COLO668 (cell line): ENCODE data around the gene KRIT1.
A peak's percentile ranks its signal among the peaks of the same experiment; 100 is the strongest.
"Not testable (repeated sequence)": the region's sequence is repeated elsewhere in the genome, so short reads cannot be mapped to it uniquely, and the experiment has no call there.

ENCODE experiments used
- DNase-seq: peaks from one replicate; lab custom pipeline; 2025; ENCODE audit not compliant: unreplicated experiment; lab: John Stamatoyannopoulos, UW

The KRIT1 gene

GRCh38 chr7:92250603-92251002 lies 4.9 kb upstream of the KRIT1 start:
- no peak for DNase-seq

DNA sequence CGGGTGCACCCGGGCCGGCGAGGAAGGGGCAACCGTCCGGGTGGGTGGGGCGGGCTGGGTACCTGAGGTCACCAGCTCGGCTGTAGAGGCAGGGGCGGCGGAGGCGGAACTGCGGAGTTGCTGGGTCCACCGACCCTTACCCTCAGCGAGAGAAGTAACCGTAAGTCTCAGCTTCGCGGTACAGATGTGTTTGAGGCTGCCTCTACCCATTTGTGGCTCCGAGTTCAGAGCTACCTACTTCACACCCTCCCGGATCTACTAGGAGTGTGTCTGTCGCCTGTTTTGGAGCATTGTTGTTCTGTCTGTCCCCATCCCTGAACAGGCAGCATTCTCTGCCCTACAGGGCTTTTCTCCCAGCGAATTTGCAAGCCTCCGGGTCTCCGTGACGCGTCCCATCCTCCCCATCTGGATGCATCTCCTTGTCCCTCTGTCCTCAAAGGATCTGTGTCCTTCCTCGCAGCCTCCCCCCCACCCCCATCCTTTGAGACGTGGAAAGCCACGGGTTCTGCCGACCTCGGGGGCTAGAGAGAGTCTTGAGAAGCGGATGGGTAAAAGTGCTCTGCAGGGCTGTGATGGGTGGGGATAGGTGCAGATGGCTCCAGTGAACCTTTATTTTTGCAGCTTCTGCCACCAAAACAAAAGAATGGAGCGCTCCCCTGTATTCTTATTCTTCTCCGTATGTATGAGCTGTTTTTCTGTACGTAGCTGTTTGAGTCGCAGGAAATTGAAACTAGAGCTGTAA lies 817 bp upstream of the KRIT1 start:
- peak; percentile 50 for DNase-seq

DNA sequence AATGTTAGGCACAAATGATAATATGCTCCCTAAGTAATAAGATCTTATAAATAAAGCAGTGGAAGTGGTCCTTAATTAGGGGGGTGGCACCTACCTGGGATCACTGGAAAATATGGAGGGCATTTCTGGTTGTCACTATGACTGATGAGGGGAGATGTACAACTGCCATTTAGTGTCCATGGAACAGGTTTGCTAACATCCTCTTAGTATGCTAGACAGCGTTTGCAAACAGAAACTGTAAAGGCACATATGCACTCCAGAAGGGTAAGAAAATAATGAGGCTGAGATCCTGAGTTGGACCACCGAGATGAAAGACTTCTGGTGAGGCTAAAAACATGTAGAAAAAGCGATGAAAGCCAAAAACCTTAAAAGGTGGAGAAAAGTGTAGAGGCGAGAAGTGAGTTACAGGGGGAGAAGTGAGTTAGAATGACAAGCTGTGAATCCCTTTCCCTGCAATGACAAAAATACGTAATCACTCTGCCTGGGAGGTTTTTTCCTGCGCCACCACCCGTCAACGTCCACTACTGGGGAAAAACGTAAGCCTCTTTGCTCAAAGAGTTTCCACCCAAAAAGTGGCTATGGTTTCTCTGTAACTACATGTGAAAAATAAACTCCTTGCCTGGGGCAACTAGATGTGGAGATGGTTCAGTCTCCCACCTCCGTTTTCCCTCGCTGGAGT lies 767 bp downstream of the KRIT1 start:
- DNase-seq = no peak

DNA sequence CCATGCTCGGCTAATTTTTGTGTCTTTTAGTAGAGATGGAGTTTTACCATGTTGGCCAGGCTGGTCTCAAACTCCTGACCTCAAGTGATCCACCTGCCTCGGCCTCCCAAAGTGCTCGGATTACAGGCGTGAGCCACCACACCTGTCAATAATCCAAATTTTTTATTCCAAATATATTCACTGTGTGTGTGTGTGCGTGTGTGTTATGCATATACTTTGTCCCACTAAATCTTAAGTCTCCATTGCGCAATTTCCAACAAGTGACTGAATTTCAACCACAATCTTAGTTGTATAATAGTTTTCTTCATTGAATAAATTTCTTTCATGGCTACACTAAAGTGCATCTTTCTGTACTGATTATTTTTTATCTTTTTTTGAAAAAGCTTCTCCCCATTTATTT lies 2.7 kb downstream of the KRIT1 start:
- DNase-seq = no peak

- no peak for DNase-seq
Measured at GRCh38 chr7:92230547-92230946, 15.2 kb downstream of the KRIT1 start.

DNA sequence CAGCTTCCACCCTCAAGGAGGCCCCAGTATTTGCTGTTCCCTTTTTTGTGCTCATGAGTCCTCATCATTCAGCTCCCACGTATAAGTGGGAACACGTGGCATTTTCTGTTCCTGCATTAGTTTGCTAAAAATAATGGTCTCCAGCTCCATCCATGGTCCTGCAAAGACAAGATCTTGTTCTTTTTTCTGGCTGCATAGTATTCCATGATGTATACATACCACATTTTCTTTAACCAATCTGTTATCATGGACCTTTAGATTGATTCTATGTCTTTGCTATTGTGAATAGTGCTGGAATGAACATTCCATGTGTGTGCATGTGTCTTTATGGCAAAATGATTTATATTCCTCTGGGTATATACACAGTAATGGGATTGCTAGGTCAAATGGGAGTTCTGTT lies 17.0 kb downstream of the KRIT1 start:
- DNase-seq = no peak

DNA sequence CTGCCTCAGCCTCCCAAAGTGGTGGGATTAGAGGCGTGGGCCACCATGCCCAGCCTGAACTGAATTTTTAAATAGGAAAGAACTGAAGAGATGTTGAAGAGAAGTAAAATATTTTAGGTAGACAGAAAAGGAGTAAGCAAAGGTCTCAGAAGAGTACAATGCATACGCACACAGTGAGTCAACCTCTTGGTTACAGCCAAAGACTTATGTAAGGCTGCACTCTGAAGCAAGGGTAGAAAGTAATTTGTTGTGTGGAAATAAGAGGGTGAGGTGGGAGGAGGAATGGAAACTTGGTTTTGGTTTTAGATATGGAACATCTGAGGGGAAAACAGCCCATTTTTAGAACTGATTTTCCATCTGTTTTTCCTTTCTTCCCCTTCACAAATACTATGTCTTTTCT lies 17.6 kb downstream of the KRIT1 start:
- DNase-seq = no peak

DNA sequence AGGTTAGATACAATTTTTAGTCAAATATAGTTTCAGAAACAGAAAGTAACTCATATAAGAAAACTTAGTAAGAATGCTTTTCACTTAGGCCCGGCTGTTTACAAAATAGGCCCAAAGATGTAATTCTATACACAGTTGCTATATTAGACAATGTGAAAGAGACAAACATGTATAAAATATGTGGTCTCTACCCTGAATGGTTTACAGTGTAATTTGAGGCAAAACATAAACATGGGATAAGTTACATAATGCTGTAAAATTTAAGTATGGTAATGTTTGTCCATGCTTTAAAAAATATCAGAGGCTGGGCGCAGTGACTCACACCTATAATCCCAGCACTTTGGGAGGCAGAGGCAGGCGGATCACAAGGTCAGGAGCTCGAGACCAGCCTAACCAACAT lies 18.7 kb downstream of the KRIT1 start:
- DNase-seq = no peak

DNA sequence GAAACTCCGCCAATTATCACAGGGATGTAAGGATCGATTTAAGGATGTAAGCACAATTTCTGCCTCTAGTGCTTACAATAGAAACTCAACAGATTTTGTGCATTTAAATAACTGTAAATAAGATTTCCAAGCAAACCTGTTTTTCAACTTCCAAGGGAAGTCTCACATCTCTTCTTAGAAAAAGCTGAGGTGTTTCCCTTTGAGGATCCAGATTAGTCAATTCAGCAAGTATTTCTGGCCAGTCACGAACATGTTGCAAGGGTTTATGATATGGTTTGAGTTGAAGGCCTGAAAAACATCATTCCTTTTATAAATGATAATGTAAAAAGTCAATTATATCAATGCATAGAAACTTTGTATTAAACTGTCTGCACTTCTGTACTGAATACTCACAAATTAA lies 23.9 kb downstream of the KRIT1 start:
- DNase-seq = no peak

- no peak for DNase-seq
Measured at GRCh38 chr7:92206672-92207071, 39.0 kb downstream of the KRIT1 start.

DNA sequence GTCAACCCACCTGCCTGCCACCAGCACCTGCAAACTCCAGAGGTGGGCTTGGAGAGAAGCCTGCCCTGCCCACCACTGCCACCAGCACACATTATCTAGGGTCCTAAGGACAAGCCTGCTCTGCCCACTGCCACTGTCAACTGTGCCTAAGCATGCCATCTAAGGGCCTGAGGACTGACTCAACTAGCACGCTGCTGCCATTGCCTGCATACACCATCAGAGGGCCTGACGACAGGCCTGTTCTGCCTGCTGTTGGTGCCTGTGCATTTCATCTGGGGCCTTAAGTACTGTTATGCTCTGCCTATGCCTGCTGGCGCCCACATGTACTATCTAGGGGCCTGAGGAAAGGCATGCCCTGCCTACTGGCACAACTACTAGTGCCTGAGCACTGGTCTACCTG lies 39.7 kb downstream of the KRIT1 start:
- DNase-seq = no peak

GRCh38 chr7:92200791-92201190 lies 44.9 kb downstream of the KRIT1 start:
- DNase-seq = no peak

DNA sequence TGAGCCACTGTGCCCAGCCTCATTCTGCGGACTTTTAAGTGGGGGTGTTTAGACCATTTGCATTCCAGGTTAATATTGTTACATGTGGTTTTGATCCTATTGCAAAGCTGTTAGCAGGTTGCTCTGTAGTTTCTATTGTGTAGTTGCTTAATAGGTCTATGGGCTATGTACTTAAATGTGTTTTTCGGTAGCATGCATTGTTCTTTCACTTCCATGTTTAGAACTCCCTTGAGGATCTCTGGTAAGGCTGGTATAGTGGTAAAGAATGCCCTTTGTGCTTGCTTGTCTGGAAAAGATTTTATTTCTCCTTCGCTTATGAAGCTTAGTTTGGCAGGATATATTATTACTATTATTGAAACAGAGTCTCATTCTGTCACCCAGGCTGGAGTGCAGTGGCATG lies 53.4 kb downstream of the KRIT1 start:
- DNase-seq = no peak

DNA sequence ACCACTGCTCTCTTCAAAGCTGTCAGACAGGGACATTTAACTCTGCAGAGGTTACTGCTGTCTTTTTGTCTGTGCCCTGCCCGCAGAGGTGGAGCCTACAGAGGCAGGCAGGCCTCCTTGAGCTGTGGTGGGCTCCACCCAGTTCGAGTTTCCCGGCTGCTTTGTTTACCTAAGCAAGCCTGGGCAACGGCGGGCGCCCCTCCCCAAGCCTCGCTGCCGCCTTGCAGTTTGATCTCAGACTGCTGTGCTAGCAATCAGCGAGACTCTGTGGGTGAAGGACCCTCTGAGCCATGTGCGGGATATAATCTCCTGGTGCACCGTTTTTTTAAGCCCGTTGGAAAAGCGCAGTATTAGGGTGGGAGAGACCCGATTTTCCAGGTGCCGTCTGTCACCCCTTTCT lies 56.5 kb downstream of the KRIT1 start:
- not testable (repeated sequence) for DNase-seq

DNA sequence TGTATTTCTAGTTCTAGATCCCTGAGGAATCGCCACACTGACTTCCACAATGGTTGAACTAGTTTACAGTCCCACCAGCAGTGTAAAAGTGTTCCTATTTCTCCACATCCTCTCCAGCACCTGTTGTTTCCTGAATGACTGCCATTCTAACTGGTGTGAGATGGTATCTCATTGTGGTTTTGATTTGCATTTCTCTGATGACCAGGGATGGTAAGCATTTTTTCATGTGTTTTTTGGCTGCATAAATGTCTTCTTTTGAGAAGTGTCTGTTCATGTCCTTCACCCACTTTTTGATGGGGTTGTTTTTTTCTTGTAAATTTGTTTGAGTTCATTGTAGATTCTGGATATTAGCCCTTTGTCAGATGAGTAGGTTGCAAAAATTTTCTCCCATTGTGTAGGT lies 61.4 kb downstream of the KRIT1 start:
- not testable (repeated sequence) for DNase-seq

GRCh38 chr7:92178928-92179924 lies 66.5 kb downstream of the KRIT1 start, which contains the start of gene LRRD1:
Gene LRRD1 (minus strand): TSS chr7:92179142. CDS start chr7:92165202, 13,940 bp downstream.
- peak; percentile 88 for DNase-seq

DNA sequence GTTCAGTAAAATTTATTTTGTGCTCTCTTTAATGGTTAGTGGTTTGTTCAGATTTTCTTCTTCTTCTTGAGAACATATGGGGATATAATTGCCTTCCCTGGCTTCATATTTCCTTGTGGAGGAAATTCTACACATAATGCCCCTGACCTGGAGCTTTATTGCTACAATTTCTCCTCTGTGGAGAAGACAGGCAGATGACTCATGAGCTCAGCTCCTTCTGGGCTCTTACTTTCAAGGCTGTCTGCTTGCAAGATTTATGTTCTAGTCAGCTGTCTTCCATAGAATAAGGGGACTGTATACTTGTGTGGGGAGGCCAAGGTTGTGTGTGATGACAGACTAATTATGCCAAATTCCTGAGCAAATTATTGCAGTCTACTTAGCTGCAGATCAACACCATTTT lies 68.4 kb downstream of the KRIT1 start:
- no peak for DNase-seq

- DNase-seq = not testable (repeated sequence)
Measured at GRCh38 chr7:92169529-92169928, 76.2 kb downstream of the KRIT1 start.

- DNase-seq = no peak
Measured at GRCh38 chr7:92161271-92161670, 84.4 kb downstream of the KRIT1 start.

DNA sequence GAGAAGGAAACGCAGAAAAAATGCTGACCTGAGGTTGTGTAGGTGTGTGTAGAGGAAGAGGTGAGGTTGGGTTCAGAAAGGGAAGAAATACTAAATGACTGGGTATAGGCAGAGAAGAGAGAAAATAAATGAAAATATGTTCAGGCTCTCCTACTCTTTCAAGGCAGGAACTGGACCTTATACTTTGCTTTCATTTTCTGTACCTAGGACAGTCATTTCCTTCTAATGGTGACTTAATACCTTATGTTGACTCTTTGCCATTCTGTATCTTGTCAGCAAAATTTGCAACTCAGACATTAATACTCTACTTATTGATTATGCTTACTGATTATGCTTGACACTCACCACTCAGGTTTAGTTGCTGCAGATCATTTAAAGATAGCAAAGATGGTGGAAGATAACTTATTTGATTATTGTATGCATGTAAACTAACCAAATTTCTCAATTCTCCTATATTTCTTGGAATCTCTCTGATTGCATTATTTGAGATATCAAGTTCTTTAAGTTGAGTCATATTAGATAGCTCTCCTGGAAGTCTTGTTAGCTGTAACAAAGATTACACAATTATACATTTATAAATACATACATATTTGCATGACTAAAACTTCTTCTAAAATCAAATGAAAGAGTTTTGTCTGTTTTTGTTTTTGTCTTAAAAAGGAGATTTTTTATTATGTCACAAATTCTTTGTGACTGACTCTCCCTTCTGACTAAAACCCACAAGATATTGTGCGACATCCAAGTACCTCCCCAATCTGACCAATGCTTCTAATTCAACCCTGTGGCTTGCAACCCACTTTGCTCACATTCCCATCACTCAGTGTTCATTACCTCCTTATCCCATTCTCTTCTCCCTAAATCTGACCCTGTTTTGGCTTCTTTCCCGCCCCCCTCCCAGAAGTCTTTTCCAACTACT lies 86.8 kb downstream of the KRIT1 start:
- DNase-seq = no peak
